Activated T-cell treated with anti-CD3 and anti-CD28 coated beads, Interleukin-2, amount 50 U/mL, for 4 hours (primary cell): ENCODE results near the gene ARID1B. TPM values are rescaled to one million over a fixed set of nuclear protein-coding genes. Genes with fewer than 3 reads are reported as not detected.

Experiments used
- ATAC-seq, 2 donors: fragments of 200-7000 bp; cut with Tn5 transposase; one replicate each; pipeline ENCODE4 v1.10.0; 2021
- DNase-seq: peaks from one replicate; pipeline ENCODE4 v3.0.0-alpha.2; 2020
- H3K27me3 Mint-ChIP-seq: one replicate; pipeline ENCODE4 v1.8.0; 2021; ENCODE audit warnings: low read depth, mixed read lengths
- H3K36me3 Mint-ChIP-seq: one replicate; pipeline ENCODE4 v1.8.0; 2022; ENCODE audit warnings: mixed read lengths; ENCODE audit not compliant: insufficient read depth
- H3K4me1 Mint-ChIP-seq: one replicate; pipeline ENCODE4 v1.8.0; 2021; ENCODE audit warnings: low read depth, mixed read lengths
- H3K4me3 Mint-ChIP-seq: one replicate; pipeline ENCODE4 v1.8.0; 2021; ENCODE audit warnings: mild to moderate bottlenecking, moderate library complexity, mixed read lengths
- H3K9me3 Mint-ChIP-seq: one replicate; pipeline ENCODE4 v1.8.0; 2021; ENCODE audit warnings: mixed read lengths
- total RNA-seq, 3 donors: library from RNA; stranded (reverse); gene quantifications; one replicate each; pipeline ENCODE4 v1.2.1, GENCODE V29; 2021

The ARID1B gene
- total RNA-seq, 3 donors from 2014 or later = 45.6 to 46.6 (median 46.0) TPM

- no peak for DNase-seq
- no peak for ATAC-seq
- peaks cover 60% of the 10 kb centered on the region for H3K4me1 Mint-ChIP-seq
- no peak overlapping the region for H3K4me3 Mint-ChIP-seq
- H3K36me3 Mint-ChIP-seq = peaks cover 21% of the 10 kb centered on the region
- no peaks in the 10 kb centered on the region for H3K9me3 Mint-ChIP-seq
- H3K27me3 Mint-ChIP-seq = no peaks in the 10 kb centered on the region
Measured at GRCh38 chr6:156839129-156839528, 62.0 kb downstream of the ARID1B start.

DNA sequence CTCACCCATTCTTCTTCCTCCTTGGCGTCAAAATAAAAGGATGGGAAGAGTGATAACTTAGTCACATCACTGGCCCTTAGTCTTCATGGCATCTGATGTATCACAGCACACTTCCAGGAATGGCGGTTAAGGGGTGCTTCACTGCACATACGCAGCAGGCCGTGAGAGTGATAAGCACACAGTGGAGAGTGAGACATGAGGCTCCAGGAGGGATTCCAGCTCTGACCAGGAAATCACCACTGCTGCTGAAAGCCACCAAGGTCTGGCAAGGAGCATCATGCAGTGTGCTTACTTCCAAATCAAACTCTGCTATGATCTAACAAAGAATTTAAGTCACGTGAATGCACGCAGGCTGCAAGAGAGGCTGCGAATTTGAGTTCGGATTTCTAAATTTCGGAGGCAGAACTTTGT is 62.4 kb downstream of the ARID1B start:
- H3K4me3 Mint-ChIP-seq = no peak overlapping the region
- H3K4me1 Mint-ChIP-seq = peaks cover 64% of the 10 kb centered on the region
- no peak for DNase-seq
- no peaks in the 10 kb centered on the region for H3K9me3 Mint-ChIP-seq
- H3K27me3 Mint-ChIP-seq = no peaks in the 10 kb centered on the region
- peaks cover 21% of the 10 kb centered on the region for H3K36me3 Mint-ChIP-seq
- no peak for ATAC-seq

GRCh38 chr6:156840136-156840535 is 63.0 kb downstream of the ARID1B start:
- no peak for DNase-seq
- Mint-ChIP-seq H3K4me3 (no peak overlapping the region), H3K9me3 (no peaks in the 10 kb centered on the region), H3K4me1 (peaks cover 69% of the 10 kb centered on the region), H3K36me3 (peaks cover 21% of the 10 kb centered on the region), H3K27me3 (no peaks in the 10 kb centered on the region)
- ATAC-seq = no peak

DNA sequence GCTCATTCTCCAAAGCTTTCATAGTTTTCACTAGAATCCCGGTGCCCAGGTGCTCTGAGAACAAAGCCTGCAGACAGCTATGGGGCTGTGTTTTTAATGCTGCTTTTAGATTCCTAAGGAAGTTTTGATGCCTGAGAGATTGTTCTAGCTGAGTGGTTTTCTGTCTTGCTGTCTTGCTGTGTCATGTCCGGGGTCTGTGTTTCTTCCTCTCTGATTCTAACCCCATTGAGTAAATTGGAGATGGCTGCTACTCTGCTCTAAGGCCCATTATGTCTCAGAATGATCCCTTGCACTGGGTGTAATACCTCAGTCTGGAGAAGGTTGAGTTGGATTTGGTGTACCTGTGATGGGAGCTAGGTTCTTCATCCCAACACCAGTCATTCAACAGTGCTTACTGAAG is 63.4 kb downstream of the ARID1B start:
- H3K36me3 Mint-ChIP-seq = peaks cover 22% of the 10 kb centered on the region
- ATAC-seq = peak in 1 of 2 donors; percentile 25
- H3K27me3 Mint-ChIP-seq = no peaks in the 10 kb centered on the region
- H3K9me3 Mint-ChIP-seq = no peaks in the 10 kb centered on the region
- no peak overlapping the region for H3K4me3 Mint-ChIP-seq
- DNase-seq = no peak
- H3K4me1 Mint-ChIP-seq = peaks cover 74% of the 10 kb centered on the region

DNA sequence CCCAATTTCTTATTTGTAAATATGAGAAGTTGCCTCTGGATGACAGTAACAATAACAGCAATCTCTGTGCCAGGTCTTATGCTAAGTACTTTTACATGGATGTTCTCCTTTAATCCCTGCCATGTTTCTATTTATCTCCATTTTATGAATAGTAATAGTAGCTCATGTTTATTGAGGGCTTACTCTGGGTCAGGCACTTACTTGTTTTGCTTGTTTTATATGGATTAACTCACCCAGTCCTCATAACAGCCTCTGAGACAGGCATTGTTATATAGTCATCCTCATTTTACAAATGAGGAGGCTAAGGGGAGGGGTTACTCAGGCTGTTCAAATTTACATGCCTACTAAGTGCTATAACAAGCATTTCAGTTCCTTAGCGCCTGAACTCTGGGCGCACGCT is 64.3 kb downstream of the ARID1B start:
- Mint-ChIP-seq H3K4me3 (no peak overlapping the region), H3K27me3 (no peaks in the 10 kb centered on the region), H3K4me1 (peaks cover 73% of the 10 kb centered on the region), H3K9me3 (no peaks in the 10 kb centered on the region), H3K36me3 (peaks cover 16% of the 10 kb centered on the region)
- ATAC-seq (no peak), DNase-seq (no peak)

GRCh38 chr6:156842598-156843250 is 65.5 kb downstream of the ARID1B start:
- Mint-ChIP-seq H3K27me3 (no peaks in the 10 kb centered on the region), H3K4me3 (no peak overlapping the region)

DNA sequence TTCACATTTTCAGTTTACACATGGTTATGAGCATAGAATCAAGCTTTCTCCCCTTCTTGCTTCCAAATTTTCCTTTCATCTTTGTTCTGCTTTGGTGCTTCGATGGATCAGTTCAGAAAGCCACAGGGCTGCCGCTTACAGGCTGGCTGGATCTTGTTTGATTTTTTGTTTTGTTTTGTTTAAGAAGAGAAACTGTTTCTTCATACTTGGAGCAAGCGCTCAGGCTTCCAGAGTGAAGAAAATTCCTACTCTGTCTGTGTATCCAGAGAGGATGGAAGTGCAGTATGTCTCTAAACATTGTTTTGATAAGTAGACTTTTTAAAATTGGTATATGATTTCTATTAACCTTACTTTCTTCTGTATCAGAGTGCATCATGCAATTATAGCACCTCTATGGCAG is 66.9 kb downstream of the ARID1B start:
- H3K4me1 Mint-ChIP-seq = peaks cover 92% of the 10 kb centered on the region
- peaks cover 18% of the 10 kb centered on the region for H3K36me3 Mint-ChIP-seq
- H3K4me3 Mint-ChIP-seq = no peak overlapping the region
- H3K9me3 Mint-ChIP-seq = no peaks in the 10 kb centered on the region
- DNase-seq (no peak), ATAC-seq (no peak)
- no peaks in the 10 kb centered on the region for H3K27me3 Mint-ChIP-seq

More at GRCh38 chr6:156842598-156843250, 65.5 kb downstream of the ARID1B start:
- Mint-ChIP-seq H3K36me3 (peaks cover 18% of the 10 kb centered on the region), H3K9me3 (no peaks in the 10 kb centered on the region), H3K4me1 (peaks cover 83% of the 10 kb centered on the region)
- ATAC-seq = no peak
- DNase-seq = no peak

DNA sequence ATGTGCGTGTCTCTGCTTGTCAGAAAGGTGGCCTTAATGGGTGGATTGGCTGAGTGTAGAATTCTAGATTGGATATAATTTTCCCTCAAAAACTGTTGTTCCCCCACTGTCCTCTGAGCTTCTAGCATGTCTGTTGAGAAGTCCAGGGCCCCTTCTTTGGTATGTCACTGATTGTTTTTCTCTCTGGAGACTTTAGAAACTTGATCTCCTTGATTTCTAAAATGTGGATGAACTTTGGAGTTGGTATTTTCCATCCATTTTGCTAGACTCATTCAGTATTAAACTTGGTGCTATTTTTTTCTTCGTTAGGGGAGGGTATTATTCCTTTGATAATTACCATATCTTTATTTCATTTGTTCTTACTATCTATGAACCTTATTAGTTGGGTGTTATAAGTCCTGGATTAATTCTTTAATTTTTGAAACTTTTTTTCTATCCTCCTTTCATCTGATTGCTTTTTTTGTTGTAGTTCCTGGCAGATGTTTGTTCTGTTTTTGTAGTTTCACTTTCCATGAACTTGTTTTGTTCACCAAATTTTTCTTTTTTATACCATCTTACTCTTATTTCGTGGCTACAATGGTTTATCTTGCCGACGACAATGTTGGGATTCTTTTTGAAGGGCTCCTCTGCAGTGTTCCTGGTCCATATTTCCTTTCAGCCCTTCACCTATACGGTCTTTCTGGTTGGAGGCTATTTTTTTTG is 68.4 kb downstream of the ARID1B start:
- ATAC-seq = no peak
- no peak for DNase-seq
- Mint-ChIP-seq H3K27me3 (no peaks in the 10 kb centered on the region), H3K9me3 (no peaks in the 10 kb centered on the region), H3K36me3 (peaks cover 16% of the 10 kb centered on the region), H3K4me1 (peaks cover 94% of the 10 kb centered on the region), H3K4me3 (no peak overlapping the region)

DNA sequence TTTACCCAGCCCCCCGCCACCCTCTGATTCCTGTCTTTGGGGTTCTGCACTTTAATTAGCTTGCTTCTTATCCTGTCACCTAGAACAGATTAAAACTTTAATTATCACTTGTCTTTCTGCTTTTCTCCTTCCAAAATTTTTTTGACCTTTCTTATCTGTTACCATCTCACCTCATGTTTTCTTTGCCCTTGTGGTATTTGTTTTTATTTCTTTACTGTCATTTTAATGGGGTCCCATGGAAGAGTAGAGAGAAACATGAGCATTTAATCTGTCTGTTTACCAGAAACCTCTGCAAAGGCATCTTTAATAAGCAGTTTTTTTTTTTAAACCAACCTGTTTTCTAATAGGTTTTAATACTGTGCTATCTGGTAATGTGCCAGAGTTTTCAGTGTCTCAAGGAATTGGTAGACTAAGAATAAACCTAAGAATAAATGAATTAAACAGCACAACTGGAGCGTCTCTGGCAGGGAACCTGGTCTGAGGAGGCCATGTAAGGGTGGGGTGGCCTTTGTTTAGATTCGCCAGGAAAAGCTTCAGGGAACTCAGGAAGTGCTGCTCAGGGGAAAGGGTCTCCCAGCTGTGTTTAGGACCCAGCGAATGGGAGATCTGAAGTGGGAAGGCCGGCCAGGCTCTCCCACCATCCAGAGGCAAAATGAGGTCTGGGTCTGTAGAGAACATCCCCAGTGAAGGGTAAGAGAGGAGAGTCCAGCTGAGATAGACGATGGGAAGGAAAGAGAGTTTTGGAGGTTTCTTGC is 69.8 kb downstream of the ARID1B start:
- DNase-seq (no peak), ATAC-seq (no peak)
- peaks cover 93% of the 10 kb centered on the region for H3K4me1 Mint-ChIP-seq
- H3K27me3 Mint-ChIP-seq = no peaks in the 10 kb centered on the region
- H3K9me3 Mint-ChIP-seq = no peaks in the 10 kb centered on the region
- H3K36me3 Mint-ChIP-seq = peaks cover 11% of the 10 kb centered on the region
- H3K4me3 Mint-ChIP-seq = no peak overlapping the region

- Mint-ChIP-seq H3K4me1 (peaks cover 91% of the 10 kb centered on the region), H3K4me3 (no peak overlapping the region), H3K27me3 (no peaks in the 10 kb centered on the region), H3K9me3 (no peaks in the 10 kb centered on the region), H3K36me3 (peaks cover 7% of the 10 kb centered on the region)
- ATAC-seq = no peak
- no peak for DNase-seq
Measured at GRCh38 chr6:156848123-156848522, 70.9 kb downstream of the ARID1B start.

- H3K9me3 Mint-ChIP-seq = no peaks in the 10 kb centered on the region
- DNase-seq = no peak
- H3K27me3 Mint-ChIP-seq = no peaks in the 10 kb centered on the region
- no peak for ATAC-seq
- H3K4me3 Mint-ChIP-seq = no peak overlapping the region
- H3K36me3 Mint-ChIP-seq = peaks cover 7% of the 10 kb centered on the region
- H3K4me1 Mint-ChIP-seq = peaks cover 93% of the 10 kb centered on the region
Measured at GRCh38 chr6:156848533-156848932, 71.4 kb downstream of the ARID1B start.

DNA sequence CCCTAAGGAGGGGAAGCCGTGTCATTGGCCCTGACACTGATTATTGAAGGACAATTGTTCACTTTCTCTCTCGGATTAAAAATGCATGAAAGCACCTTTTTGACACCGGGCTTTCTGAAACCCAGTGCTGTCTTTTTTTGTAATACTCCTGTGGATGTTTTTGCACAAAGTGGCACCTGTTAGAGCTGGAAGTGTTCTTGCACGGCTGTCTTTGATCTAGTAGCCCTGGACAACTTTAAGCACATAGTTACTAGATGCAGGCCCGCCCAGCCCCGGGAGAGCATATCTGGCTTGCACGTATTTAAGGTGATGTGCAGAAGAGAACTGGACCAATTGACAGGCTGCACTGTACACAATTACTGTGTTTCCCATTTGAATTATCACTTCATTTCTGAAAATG is 72.6 kb downstream of the ARID1B start:
- ATAC-seq (no peak), DNase-seq (no peak)
- H3K9me3 Mint-ChIP-seq = no peaks in the 10 kb centered on the region
- no peaks in the 10 kb centered on the region for H3K27me3 Mint-ChIP-seq
- no peak overlapping the region for H3K4me3 Mint-ChIP-seq
- peaks cover 94% of the 10 kb centered on the region for H3K4me1 Mint-ChIP-seq
- H3K36me3 Mint-ChIP-seq = peaks cover 7% of the 10 kb centered on the region

DNA sequence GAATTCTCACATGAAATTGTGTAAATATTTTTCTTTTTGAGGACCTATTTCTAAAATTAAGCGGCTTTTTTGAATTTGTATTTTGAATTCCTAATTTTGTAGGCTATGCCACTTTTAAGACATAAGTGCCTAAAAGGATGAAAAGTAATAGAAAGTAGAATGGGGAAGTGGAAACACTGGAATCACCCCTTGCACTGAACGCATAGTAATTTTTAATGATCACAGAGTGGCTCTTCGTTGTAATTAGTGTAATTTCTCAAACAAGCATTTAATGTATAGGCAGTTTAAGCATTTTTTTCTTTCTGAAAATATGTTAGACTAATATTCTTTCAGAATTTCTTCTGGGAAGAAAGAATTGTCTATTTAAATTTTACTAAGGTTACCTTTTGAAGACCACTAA is 73.2 kb downstream of the ARID1B start:
- H3K9me3 Mint-ChIP-seq = no peaks in the 10 kb centered on the region
- no peak for ATAC-seq
- peaks cover 7% of the 10 kb centered on the region for H3K36me3 Mint-ChIP-seq
- DNase-seq = no peak
- H3K4me1 Mint-ChIP-seq = peaks cover 91% of the 10 kb centered on the region
- no peaks in the 10 kb centered on the region for H3K27me3 Mint-ChIP-seq
- H3K4me3 Mint-ChIP-seq = no peak overlapping the region

DNA sequence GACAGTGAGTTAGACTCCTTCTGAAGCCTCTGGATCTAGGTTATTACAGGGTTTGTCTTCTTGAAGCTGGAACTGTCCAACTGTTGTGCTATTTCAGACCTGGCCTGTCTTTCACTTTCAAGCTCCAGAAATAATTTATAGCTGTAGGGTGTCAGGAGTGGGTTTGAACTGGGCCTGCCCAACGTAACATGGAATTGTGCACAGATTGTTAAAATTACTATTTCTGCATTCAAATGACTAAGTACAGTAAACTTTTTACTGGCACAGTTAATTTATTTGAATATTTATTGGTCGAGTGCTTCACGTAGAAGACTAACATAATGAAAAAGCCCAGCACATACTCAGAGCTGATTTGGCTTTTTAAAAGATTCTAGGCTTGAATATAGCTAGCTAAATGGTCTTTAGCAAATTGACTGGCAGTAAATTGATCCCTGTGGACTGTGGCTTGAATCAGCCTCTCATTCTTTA is 74.3 kb downstream of the ARID1B start:
- DNase-seq (no peak), ATAC-seq (no peak)
- Mint-ChIP-seq H3K9me3 (no peaks in the 10 kb centered on the region), H3K4me3 (no peak overlapping the region), H3K36me3 (peaks cover 4% of the 10 kb centered on the region), H3K4me1 (peaks cover 93% of the 10 kb centered on the region), H3K27me3 (no peaks in the 10 kb centered on the region)
